ENCODE data around the gene CFAP100.
A peak's percentile ranks its signal among the peaks of the same experiment; 100 is the strongest.

CFAP100 gene

GRCh38 chr3:126380011-126380768 is 14.5 kb upstream of the CFAP100 start:
- Histone ChIP-seq H2AFZ (ENCODE audit: low read length, unreplicated experiment) (no peak overlapping the region), H3K4me1 (ENCODE audit: control insufficient read depth, insufficient read depth, low read length, unreplicated experiment) (no peaks in the 10 kb centered on the region), H3K36me3 (ENCODE audit: insufficient read depth, low read length) (no peaks in the 10 kb centered on the region), H3K79me2 (ENCODE audit: control insufficient read depth, insufficient read depth, low read length, unreplicated experiment) (no peaks in the 10 kb centered on the region), H3K27me3 (ENCODE audit: insufficient read depth, low read length) (0 out of 2 replicates have a peak, but pooled peaks cover 5% of the 10 kb centered on the region), H3K4me3 (ENCODE audit: low read depth, low read length) (no peak overlapping the region), H3K27ac (ENCODE audit: low read depth, low read length) (no peak overlapping the region)

GRCh38 chr3:126381966-126382365 is 12.7 kb upstream of the CFAP100 start:
- H2AFZ ChIP-seq (ENCODE audit: low read length, unreplicated experiment) = no peak overlapping the region
- no peaks in the 10 kb centered on the region for H3K36me3 ChIP-seq (ENCODE audit: insufficient read depth, low read length)
- H3K4me3 ChIP-seq (ENCODE audit: low read depth, low read length) = no peak overlapping the region
- H3K27me3 ChIP-seq (ENCODE audit: insufficient read depth, low read length) = 0 out of 2 replicates have a peak, but pooled peaks cover 8% of the 10 kb centered on the region
- H3K4me1 ChIP-seq (ENCODE audit: control insufficient read depth, insufficient read depth, low read length, unreplicated experiment) = no peaks in the 10 kb centered on the region
- no peak overlapping the region for H3K27ac ChIP-seq (ENCODE audit: low read depth, low read length)
- no peaks in the 10 kb centered on the region for H3K79me2 ChIP-seq (ENCODE audit: control insufficient read depth, insufficient read depth, low read length, unreplicated experiment)

GRCh38 chr3:126389112-126389793 is 5.5 kb upstream of the CFAP100 start:
- H3K27me3 ChIP-seq (ENCODE audit: insufficient read depth, low read length) = peaks cover 51% of the 10 kb centered on the region
- H3K27ac ChIP-seq (ENCODE audit: low read depth, low read length) = peak overlapping the region; percentile 21; the same call in 1 of the 2 replicates
- no peaks in the 10 kb centered on the region for H3K79me2 ChIP-seq (ENCODE audit: control insufficient read depth, insufficient read depth, low read length, unreplicated experiment)
- H2AFZ ChIP-seq (ENCODE audit: low read length, unreplicated experiment) = peak overlapping the region; percentile 99
- H3K4me1 ChIP-seq (ENCODE audit: control insufficient read depth, insufficient read depth, low read length, unreplicated experiment) = no peaks in the 10 kb centered on the region
- H3K4me3 ChIP-seq (ENCODE audit: low read depth, low read length) = peak overlapping the region; percentile 80
- H3K36me3 ChIP-seq (ENCODE audit: insufficient read depth, low read length) = no peaks in the 10 kb centered on the region

- Histone ChIP-seq H3K79me2 (ENCODE audit: control insufficient read depth, insufficient read depth, low read length, unreplicated experiment) (no peaks in the 10 kb centered on the region), H3K4me1 (ENCODE audit: control insufficient read depth, insufficient read depth, low read length, unreplicated experiment) (no peaks in the 10 kb centered on the region), H3K36me3 (ENCODE audit: insufficient read depth, low read length) (no peaks in the 10 kb centered on the region), H3K27me3 (ENCODE audit: insufficient read depth, low read length) (peaks cover 56% of the 10 kb centered on the region), H3K4me3 (ENCODE audit: low read depth, low read length) (no peak overlapping the region; the same call in 1 of the 2 replicates), H3K27ac (ENCODE audit: low read depth, low read length) (no peak overlapping the region), H2AFZ (ENCODE audit: low read length, unreplicated experiment) (peak overlapping the region; percentile 34)
Measured at GRCh38 chr3:126389794-126390146, 4.9 kb upstream of the CFAP100 start.

- H3K27ac ChIP-seq (ENCODE audit: low read depth, low read length) = no peak overlapping the region
- H2AFZ ChIP-seq (ENCODE audit: low read length, unreplicated experiment) = no peak overlapping the region
- H3K36me3 ChIP-seq (ENCODE audit: insufficient read depth, low read length) = no peaks in the 10 kb centered on the region
- H3K4me1 ChIP-seq (ENCODE audit: control insufficient read depth, insufficient read depth, low read length, unreplicated experiment) = no peaks in the 10 kb centered on the region
- H3K27me3 ChIP-seq (ENCODE audit: insufficient read depth, low read length) = peaks cover 59% of the 10 kb centered on the region
- no peaks in the 10 kb centered on the region for H3K79me2 ChIP-seq (ENCODE audit: control insufficient read depth, insufficient read depth, low read length, unreplicated experiment)
- no peak overlapping the region for H3K4me3 ChIP-seq (ENCODE audit: low read depth, low read length)
Measured at GRCh38 chr3:126390201-126390600, 4.5 kb upstream of the CFAP100 start.

GRCh38 chr3:126390751-126391150 is 4.0 kb upstream of the CFAP100 start:
- H3K27me3 ChIP-seq (ENCODE audit: insufficient read depth, low read length) = peaks cover 61% of the 10 kb centered on the region
- H3K36me3 ChIP-seq (ENCODE audit: insufficient read depth, low read length) = no peaks in the 10 kb centered on the region
- H3K27ac ChIP-seq (ENCODE audit: low read depth, low read length) = no peak overlapping the region
- H2AFZ ChIP-seq (ENCODE audit: low read length, unreplicated experiment) = no peak overlapping the region
- no peaks in the 10 kb centered on the region for H3K4me1 ChIP-seq (ENCODE audit: control insufficient read depth, insufficient read depth, low read length, unreplicated experiment)
- no peak overlapping the region for H3K4me3 ChIP-seq (ENCODE audit: low read depth, low read length)
- H3K79me2 ChIP-seq (ENCODE audit: control insufficient read depth, insufficient read depth, low read length, unreplicated experiment) = no peaks in the 10 kb centered on the region

GRCh38 chr3:126391631-126392030 is 3.1 kb upstream of the CFAP100 start:
- peaks cover 64% of the 10 kb centered on the region for H3K27me3 ChIP-seq (ENCODE audit: insufficient read depth, low read length)
- no peak overlapping the region for H3K27ac ChIP-seq (ENCODE audit: low read depth, low read length)

GRCh38 chr3:126392246-126392645 is 2.5 kb upstream of the CFAP100 start:
- no peaks in the 10 kb centered on the region for H3K36me3 ChIP-seq (ENCODE audit: insufficient read depth, low read length)
- H3K4me3 ChIP-seq (ENCODE audit: low read depth, low read length) = no peak overlapping the region
- no peak overlapping the region for H2AFZ ChIP-seq (ENCODE audit: low read length, unreplicated experiment)
- peaks cover 64% of the 10 kb centered on the region for H3K27me3 ChIP-seq (ENCODE audit: insufficient read depth, low read length)
- H3K79me2 ChIP-seq (ENCODE audit: control insufficient read depth, insufficient read depth, low read length, unreplicated experiment) = no peaks in the 10 kb centered on the region
- no peaks in the 10 kb centered on the region for H3K4me1 ChIP-seq (ENCODE audit: control insufficient read depth, insufficient read depth, low read length, unreplicated experiment)
- H3K27ac ChIP-seq (ENCODE audit: low read depth, low read length) = no peak overlapping the region

More at GRCh38 chr3:126391631-126392030, 3.1 kb upstream of the CFAP100 start:
- Histone ChIP-seq H3K4me3 (ENCODE audit: low read depth, low read length) (no peak overlapping the region), H2AFZ (ENCODE audit: low read length, unreplicated experiment) (no peak overlapping the region), H3K4me1 (ENCODE audit: control insufficient read depth, insufficient read depth, low read length, unreplicated experiment) (no peaks in the 10 kb centered on the region), H3K79me2 (ENCODE audit: control insufficient read depth, insufficient read depth, low read length, unreplicated experiment) (no peaks in the 10 kb centered on the region), H3K36me3 (ENCODE audit: insufficient read depth, low read length) (no peaks in the 10 kb centered on the region)

GRCh38 chr3:126393563-126393962 is 1.1 kb upstream of the CFAP100 start:
- no peaks in the 10 kb centered on the region for H3K79me2 ChIP-seq (ENCODE audit: control insufficient read depth, insufficient read depth, low read length, unreplicated experiment)
- H3K36me3 ChIP-seq (ENCODE audit: insufficient read depth, low read length) = no peaks in the 10 kb centered on the region
- H3K27ac ChIP-seq (ENCODE audit: low read depth, low read length) = no peak overlapping the region
- H3K27me3 ChIP-seq (ENCODE audit: insufficient read depth, low read length) = peaks cover 64% of the 10 kb centered on the region
- no peak overlapping the region for H3K4me3 ChIP-seq (ENCODE audit: low read depth, low read length)
- no peak overlapping the region for H2AFZ ChIP-seq (ENCODE audit: low read length, unreplicated experiment)
- H3K4me1 ChIP-seq (ENCODE audit: control insufficient read depth, insufficient read depth, low read length, unreplicated experiment) = no peaks in the 10 kb centered on the region

- H3K79me2 ChIP-seq (ENCODE audit: control insufficient read depth, insufficient read depth, low read length, unreplicated experiment) = no peaks in the 10 kb centered on the region
- no peak overlapping the region for H2AFZ ChIP-seq (ENCODE audit: low read length, unreplicated experiment)
- peaks cover 61% of the 10 kb centered on the region for H3K27me3 ChIP-seq (ENCODE audit: insufficient read depth, low read length)
- no peaks in the 10 kb centered on the region for H3K4me1 ChIP-seq (ENCODE audit: control insufficient read depth, insufficient read depth, low read length, unreplicated experiment)
- no peak overlapping the region for H3K27ac ChIP-seq (ENCODE audit: low read depth, low read length)
- peak overlapping the region; percentile 47 for H3K4me3 ChIP-seq (ENCODE audit: low read depth, low read length)
- no peaks in the 10 kb centered on the region for H3K36me3 ChIP-seq (ENCODE audit: insufficient read depth, low read length)
Measured at GRCh38 chr3:126394977-126395321, 240 bp downstream of the CFAP100 start.
